ENCODE results near the gene ACOT6. TPM values are rescaled to one million over a fixed set of nuclear protein-coding genes. Genes with fewer than 3 reads are reported as not detected.

Gene ACOT6
- total RNA-seq, 2 experiments from 2014 or later: not detected

GRCh38 chr14:73610687-73611086 is 1.6 kb upstream of the ACOT6 start:
- Mint-ChIP-seq H3K36me3 (ENCODE audit: low read depth) (no peaks in the 10 kb centered on the region), H3K27ac (no peak overlapping the region), H3K9me3 (no peaks in the 10 kb centered on the region), H3K4me3 (no peak overlapping the region), H3K4me1 (peaks cover 13% of the 10 kb centered on the region), H3K27me3 (no peaks in the 10 kb centered on the region)
- ChIA-PET POLR2A (no interaction called here), CTCF (no interaction called here)
- no peak for DNase-seq

DNA sequence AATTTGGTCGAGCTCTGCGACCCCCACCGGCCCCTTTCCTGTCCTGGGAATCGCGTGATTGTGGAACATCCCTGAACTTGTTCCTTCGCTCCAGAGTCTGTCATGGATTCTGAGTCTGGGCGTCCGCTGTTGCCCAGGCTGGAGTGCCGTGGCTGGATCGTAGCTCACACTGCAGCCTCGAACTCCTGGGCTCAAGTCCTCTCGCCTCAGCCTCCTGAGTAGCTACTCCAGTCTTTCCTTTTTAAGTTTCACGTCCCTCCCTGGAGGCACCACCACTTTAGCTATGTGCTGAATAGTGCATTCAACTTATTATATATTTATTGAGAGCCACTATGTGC is 698 bp downstream of the ACOT6 start:
- H3K27me3 Mint-ChIP-seq: no peaks in the 10 kb centered on the region
- H3K36me3 Mint-ChIP-seq (ENCODE audit: low read depth): no peaks in the 10 kb centered on the region
- POLR2A ChIA-PET: interaction anchor here (1.2 kb wide), 1 partner anchor 44 kb away, joined by 3 read pairs; the partner anchor contains the start of gene ACOT2
- CTCF ChIA-PET: interaction anchor here (0.6 to 1.5 kb wide), 5 partner anchors 11 to 105 kb away, joined by 3 to 5 read pairs (median 4); partner anchors contain the start of gene ACOT2
- peaks cover 8% of the 10 kb centered on the region for H3K4me1 Mint-ChIP-seq
- H3K4me3 Mint-ChIP-seq: peak overlapping the region; percentile 82
- peak overlapping the region; percentile 81 for H3K27ac Mint-ChIP-seq
- H3K9me3 Mint-ChIP-seq: no peaks in the 10 kb centered on the region
- DNase-seq: no peak

DNA sequence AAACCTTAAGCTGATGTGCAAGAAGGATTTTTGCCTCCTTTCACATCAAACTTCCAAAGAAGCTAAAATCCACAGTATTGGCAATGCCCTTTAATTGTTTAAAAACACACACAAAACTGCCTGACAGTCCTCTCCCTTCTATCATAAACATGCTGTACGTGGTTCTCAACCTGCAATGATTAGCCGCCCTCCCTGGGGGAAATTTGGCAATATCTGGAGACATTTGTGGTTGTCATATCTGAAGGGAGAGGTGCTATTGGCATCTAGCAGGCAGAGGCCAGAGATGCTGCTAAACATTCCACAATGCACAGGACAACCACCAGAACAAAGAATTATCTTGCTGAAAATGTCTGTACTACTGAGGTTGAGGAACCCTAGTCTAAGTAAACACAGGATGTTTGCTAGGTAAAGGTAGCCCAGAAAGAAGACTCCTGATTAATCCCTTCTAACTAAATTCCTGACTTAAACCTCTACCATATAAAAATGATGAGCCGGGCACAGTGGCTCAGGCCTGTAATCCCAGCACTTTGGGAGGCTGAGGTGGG is 1.2 kb downstream of the ACOT6 start:
- H3K4me1 Mint-ChIP-seq: peaks cover 8% of the 10 kb centered on the region
- H3K36me3 Mint-ChIP-seq (ENCODE audit: low read depth): no peaks in the 10 kb centered on the region
- peak overlapping the region; percentile 82 for H3K4me3 Mint-ChIP-seq
- no peak for DNase-seq
- CTCF ChIA-PET: interaction anchor here (0.6 to 1.5 kb wide), 5 partner anchors 10 to 105 kb away, joined by 3 to 5 read pairs (median 4); partner anchors contain the start of gene ACOT2
- H3K9me3 Mint-ChIP-seq: no peaks in the 10 kb centered on the region
- POLR2A ChIA-PET: interaction anchor here (1.2 kb wide), 1 partner anchor 44 kb away, joined by 3 read pairs; the partner anchor contains the start of gene ACOT2
- H3K27me3 Mint-ChIP-seq: no peaks in the 10 kb centered on the region
- H3K27ac Mint-ChIP-seq: peak overlapping the region; percentile 81

- ChIA-PET CTCF (no interaction called here), POLR2A (no interaction called here)
Observed at GRCh38 chr14:73616831-73617230, 4.5 kb downstream of the ACOT6 start.

GRCh38 chr14:73619524-73619923 is 7.2 kb downstream of the ACOT6 start:
- Mint-ChIP-seq H3K36me3 (ENCODE audit: low read depth) (no peaks in the 10 kb centered on the region), H3K27ac (no peak overlapping the region), H3K4me1 (no peaks in the 10 kb centered on the region), H3K4me3 (no peak overlapping the region), H3K9me3 (no peaks in the 10 kb centered on the region), H3K27me3 (no peaks in the 10 kb centered on the region)
- no peak for DNase-seq
- POLR2A ChIA-PET: no interaction called here
- CTCF ChIA-PET: interaction anchor here (0.6 to 1.2 kb wide), 2 partner anchors 25 to 70 kb away, joined by 3 to 4 read pairs; no protein-coding TSS in a partner anchor

More at GRCh38 chr14:73616831-73617230, 4.5 kb downstream of the ACOT6 start:
- Mint-ChIP-seq H3K4me1 (peaks cover 3% of the 10 kb centered on the region), H3K4me3 (no peak overlapping the region), H3K36me3 (ENCODE audit: low read depth) (no peaks in the 10 kb centered on the region), H3K27me3 (no peaks in the 10 kb centered on the region), H3K27ac (no peak overlapping the region), H3K9me3 (no peaks in the 10 kb centered on the region)
- DNase-seq: no peak

DNA sequence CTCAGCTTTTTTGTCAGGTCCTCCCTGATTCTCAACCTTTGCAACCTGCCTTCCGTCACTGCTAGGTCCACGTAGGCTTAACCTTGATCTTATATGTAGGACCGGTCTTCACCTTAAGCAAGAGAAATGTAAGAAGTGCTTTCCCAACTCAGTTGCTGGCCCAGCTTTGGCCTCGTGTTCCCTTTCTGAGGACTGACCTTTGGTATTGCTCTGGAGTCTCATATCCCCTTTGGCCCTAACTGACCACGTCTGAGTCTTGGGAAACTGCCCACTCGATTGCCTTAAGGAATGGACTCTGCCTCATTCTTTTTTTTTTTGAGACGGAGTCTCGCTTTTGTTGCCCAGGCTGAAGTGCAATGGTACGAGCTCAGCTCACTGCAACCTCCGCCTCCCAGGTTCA is 8.0 kb downstream of the ACOT6 start:
- ChIA-PET CTCF (interaction anchor here (1.2 kb wide), 1 partner anchor 25 kb away, joined by 4 read pairs; no protein-coding TSS in a partner anchor), POLR2A (no interaction called here)
- H3K4me1 Mint-ChIP-seq: no peaks in the 10 kb centered on the region
- no peak overlapping the region for H3K27ac Mint-ChIP-seq
- H3K4me3 Mint-ChIP-seq: no peak overlapping the region
- no peaks in the 10 kb centered on the region for H3K36me3 Mint-ChIP-seq (ENCODE audit: low read depth)
- H3K27me3 Mint-ChIP-seq: no peaks in the 10 kb centered on the region
- DNase-seq: no peak
- no peaks in the 10 kb centered on the region for H3K9me3 Mint-ChIP-seq

DNA sequence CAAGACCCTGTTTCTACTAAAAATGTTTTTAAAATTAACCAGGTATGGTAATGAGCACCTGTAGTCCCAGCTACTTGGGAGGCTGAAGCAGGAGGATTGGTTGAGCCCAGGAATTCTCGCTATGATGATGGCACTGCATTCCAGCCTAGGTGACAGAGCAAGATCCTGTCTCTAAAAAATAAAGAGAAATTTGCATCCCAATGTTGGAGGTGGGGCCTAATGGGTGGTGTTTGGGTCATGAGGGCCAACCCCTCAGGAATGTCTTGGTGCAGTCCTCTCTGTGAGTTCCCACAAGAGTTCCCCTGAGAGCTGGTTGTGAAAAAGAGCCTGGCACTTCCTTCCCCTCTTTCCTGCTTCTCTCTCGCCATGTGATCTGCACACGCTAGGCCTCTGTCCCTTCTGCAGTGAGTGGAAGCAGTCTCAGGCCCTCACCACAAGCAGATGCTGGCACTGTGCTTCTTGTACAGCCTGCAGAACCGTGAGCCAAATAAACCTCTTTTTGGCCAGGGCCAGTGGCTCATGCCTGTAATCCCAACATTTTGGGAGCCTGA is 11.3 kb downstream of the ACOT6 start:
- POLR2A ChIA-PET: no interaction called here
- Mint-ChIP-seq H3K27me3 (no peaks in the 10 kb centered on the region), H3K9me3 (no peaks in the 10 kb centered on the region), H3K27ac (no peak overlapping the region), H3K4me1 (no peaks in the 10 kb centered on the region), H3K4me3 (no peak overlapping the region), H3K36me3 (ENCODE audit: low read depth) (no peaks in the 10 kb centered on the region)
- CTCF ChIA-PET: no interaction called here
- no peak for DNase-seq

DNA sequence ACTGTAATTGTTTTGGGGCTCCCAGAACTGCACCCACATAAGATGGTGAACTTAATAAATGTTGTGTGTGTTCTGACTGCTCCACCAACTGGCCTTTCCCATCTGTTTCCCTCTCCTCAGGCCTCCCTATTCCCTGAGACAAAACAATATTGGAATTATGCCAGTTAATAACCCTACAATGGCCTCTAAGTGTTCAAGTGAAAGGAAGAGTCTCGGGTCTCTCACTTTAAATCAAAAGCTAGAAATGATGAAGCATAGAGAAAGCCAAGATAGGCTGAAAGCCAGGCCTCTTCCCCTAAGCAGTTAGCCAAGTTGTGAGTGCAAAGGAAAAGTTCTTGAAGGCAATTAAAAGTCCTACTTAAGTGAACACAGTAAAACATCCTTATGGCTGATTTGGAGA is 13.4 kb downstream of the ACOT6 start:
- CTCF ChIA-PET: interaction anchor here (1.1 to 1.6 kb wide), 3 partner anchors 12 to 117 kb away, joined by 3 to 4 read pairs (median 3); partner anchors contain the start of gene ACOT6
- Mint-ChIP-seq H3K4me3 (no peak overlapping the region), H3K4me1 (no peaks in the 10 kb centered on the region), H3K9me3 (no peaks in the 10 kb centered on the region), H3K27ac (no peak overlapping the region), H3K27me3 (no peaks in the 10 kb centered on the region), H3K36me3 (ENCODE audit: low read depth) (no peaks in the 10 kb centered on the region)
- DNase-seq: no peak
- POLR2A ChIA-PET: no interaction called here

- H3K36me3 Mint-ChIP-seq (ENCODE audit: low read depth): no peaks in the 10 kb centered on the region
- H3K4me1 Mint-ChIP-seq: no peaks in the 10 kb centered on the region
- ChIA-PET POLR2A (interaction anchor here (0.7 kb wide), 1 partner anchor 150 kb away, joined by 3 read pairs; no protein-coding TSS in a partner anchor), CTCF (interaction anchor here (0.6 to 1.5 kb wide), 4 partner anchors 9 to 119 kb away, joined by 3 to 4 read pairs (median 3); no protein-coding TSS in a partner anchor)
- H3K27ac Mint-ChIP-seq: no peak overlapping the region
- H3K4me3 Mint-ChIP-seq: no peak overlapping the region
- peaks cover 4% of the 10 kb centered on the region for H3K27me3 Mint-ChIP-seq
- no peaks in the 10 kb centered on the region for H3K9me3 Mint-ChIP-seq
- DNase-seq: no peak
Observed at GRCh38 chr14:73627151-73627558, 14.8 kb downstream of the ACOT6 start.

DNA sequence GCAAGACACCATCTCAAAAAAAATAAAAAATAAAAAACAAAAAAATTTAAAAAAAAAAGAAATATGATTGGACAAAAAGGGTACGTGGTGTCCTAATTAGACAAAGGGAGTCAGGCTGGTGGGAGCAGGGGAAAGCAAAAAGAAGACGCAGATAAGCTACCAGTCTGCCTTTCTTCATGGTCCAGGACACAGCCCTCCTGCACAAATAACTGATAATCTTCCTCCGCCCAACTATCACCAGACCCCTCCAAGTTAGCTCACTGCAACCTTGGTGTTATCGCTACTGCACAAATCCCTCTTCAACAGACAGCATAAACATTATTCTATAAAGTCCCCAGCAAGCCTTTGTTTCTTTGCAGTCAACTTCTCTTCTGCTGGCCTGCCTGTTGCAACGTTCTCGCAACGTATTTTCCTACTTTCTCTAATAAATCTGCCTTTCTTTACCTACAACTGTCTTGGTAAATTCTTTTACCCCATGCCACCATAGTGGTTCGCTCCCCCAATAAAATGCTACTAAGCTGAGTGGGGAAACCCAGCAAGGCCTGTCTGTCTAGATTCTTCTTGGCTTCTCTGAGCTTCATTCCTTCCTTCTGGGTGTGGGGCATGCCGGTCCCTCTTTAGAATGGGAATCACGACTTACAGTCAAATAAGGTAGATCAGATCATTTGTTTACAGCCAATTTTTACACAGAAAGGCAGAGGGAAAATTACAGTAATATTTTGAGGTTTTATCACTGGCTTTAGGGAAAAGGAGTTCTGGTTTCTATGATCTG is 17.9 kb downstream of the ACOT6 start:
- ChIA-PET CTCF (interaction anchor here (0.7 kb wide), 1 partner anchor 50 kb away, joined by 3 read pairs; no protein-coding TSS in a partner anchor), POLR2A (no interaction called here)
- H3K4me1 Mint-ChIP-seq: peaks cover 5% of the 10 kb centered on the region
- no peak overlapping the region for H3K27ac Mint-ChIP-seq
- H3K9me3 Mint-ChIP-seq: no peaks in the 10 kb centered on the region
- H3K36me3 Mint-ChIP-seq (ENCODE audit: low read depth): no peaks in the 10 kb centered on the region
- DNase-seq: no peak
- H3K4me3 Mint-ChIP-seq: no peak overlapping the region
- peaks cover 15% of the 10 kb centered on the region for H3K27me3 Mint-ChIP-seq

GRCh38 chr14:73633116-73634010 is 21.0 kb downstream of the ACOT6 start:
- POLR2A ChIA-PET: no interaction called here
- H3K36me3 Mint-ChIP-seq (ENCODE audit: low read depth): no peaks in the 10 kb centered on the region
- no peaks in the 10 kb centered on the region for H3K9me3 Mint-ChIP-seq
- CTCF ChIA-PET: interaction anchor here (0.9 to 2.4 kb wide), 5 partner anchors 10 to 128 kb away, joined by 3 to 12 read pairs (median 5); no protein-coding TSS in a partner anchor
- peaks cover 27% of the 10 kb centered on the region for H3K27me3 Mint-ChIP-seq
- H3K4me3 Mint-ChIP-seq: peak overlapping the region; percentile 59
- H3K4me1 Mint-ChIP-seq: peaks cover 5% of the 10 kb centered on the region
- DNase-seq: peak; percentile 63
- no peak overlapping the region for H3K27ac Mint-ChIP-seq

All from activated CD4-positive, alpha-beta T cell treated with anti-CD3 and anti-CD28 coated beads, Interleukin-2, amount 10 ng/mL, durations not matched to agents 7 days and 5 days (primary cell).